HG02840 (cell line): ENCODE results near the gene SHISA8.
A peak's percentile ranks its signal among the peaks of the same experiment; 100 is the strongest.

Experiments used
- ATAC-seq: cut with Tn5 transposase; IDR thresholded peaks from one replicate; pipeline ENCODE4 v1.9.1; 2021; ENCODE audit warnings: mild to moderate bottlenecking, moderate library complexity, moderate number of reproducible peaks; ENCODE audit not compliant: unreplicated experiment, low FRiP score

SHISA8 gene

DNA sequence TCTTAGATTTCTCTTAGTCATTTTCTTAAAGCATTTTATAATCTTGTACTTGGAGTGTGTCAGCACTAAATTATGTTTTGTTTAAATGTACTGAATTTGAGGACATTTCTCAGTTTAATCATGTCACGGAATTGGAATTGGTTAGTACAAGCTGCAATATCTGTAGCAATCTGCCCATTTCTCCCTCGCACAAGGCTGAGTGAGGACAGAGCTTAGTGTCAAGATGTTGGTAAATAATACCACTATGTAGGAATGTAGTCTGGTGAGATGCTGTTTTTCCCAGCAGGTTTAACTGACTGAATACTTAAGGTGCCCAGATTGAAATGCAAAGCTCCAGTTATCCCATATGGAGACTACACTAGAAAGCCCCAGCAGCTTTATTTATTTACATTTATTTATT lies 51.4 kb downstream of the SHISA8 start:
- ATAC-seq: no peak

DNA sequence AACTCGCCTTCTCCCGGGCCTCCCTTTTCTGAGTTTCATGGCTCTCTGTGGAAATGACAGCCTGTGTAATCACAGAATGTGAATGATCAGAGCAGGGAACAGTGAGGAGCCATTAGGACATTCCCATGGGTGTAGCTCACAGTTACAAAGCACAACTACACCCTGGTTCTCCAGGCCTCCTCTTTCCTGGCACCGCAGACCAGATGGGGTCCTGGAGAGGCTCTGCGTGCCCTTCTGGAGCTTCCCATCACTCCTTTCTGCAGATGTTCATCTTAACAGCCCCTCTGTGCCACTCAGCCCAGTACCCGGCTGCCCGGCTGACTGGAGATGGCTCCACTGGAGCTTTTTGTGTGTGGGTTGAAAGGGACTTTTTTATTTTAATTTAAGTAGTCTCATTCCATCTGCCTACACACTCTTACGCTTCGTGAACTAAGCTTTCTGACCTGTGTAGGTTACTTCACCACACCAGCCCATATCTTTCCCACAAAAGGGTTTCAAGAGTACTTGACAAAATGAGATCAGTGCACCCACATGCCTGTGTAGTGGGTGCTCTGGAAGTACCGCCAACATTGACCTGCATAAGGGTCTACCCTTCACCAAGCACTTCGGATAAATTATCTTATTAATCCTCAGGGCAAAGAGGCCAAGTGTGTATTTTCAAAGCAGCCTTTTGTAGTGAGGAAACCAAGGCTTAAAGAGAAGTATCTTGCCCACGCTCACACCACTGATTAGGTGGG lies 52.2 kb downstream of the SHISA8 start:
- ATAC-seq: peak; percentile 51

DNA sequence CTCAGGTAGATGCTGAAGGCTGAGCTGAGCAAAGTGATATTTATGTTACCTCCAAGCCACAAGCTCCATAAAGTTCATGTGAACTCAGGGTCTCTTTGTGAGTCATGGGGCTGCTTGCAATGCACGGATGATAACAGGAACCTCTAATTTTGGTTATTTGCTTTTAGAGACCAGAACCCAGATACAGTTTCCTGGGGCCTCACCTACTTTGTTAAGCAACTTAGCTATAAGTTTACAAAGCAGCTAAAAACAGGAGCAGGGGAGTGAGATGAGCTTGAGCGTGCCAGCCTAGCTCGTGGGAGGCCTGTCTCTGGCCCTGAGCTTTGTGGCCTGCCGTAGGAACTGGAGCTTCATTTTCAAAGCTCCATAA lies 52.7 kb downstream of the SHISA8 start:
- peak; percentile 50 for ATAC-seq
